Activated T-helper 17 cell treated with anti-CD3 and anti-CD28 coated beads, Interleukin-2, amount 50 U/mL, for 72 hours (primary cell): ENCODE measurements around the gene SLC15A5. TPM values are rescaled to one million over a fixed set of nuclear protein-coding genes. Genes with fewer than 3 reads are reported as not detected.

ENCODE experiments used
- ATAC-seq: fragments of 150-1000 bp; cut with Tn5 transposase; replicated peaks from 2 replicates; pipeline ENCODE4 v1.10.0; 2021; ENCODE audit warnings: mild to moderate bottlenecking, moderate library complexity
- H3K27ac Mint-ChIP-seq: one replicate; pipeline ENCODE4 v1.8.0; 2022; ENCODE audit warnings: mixed read lengths
- H3K27me3 Mint-ChIP-seq: one replicate; pipeline ENCODE4 v1.8.0; 2022; ENCODE audit warnings: mixed read lengths
- H3K36me3 Mint-ChIP-seq: one replicate; pipeline ENCODE4 v1.8.0; 2022; ENCODE audit warnings: low read depth, mild to moderate bottlenecking, mixed read lengths
- H3K4me1 Mint-ChIP-seq: one replicate; pipeline ENCODE4 v1.8.0; 2022; ENCODE audit warnings: mixed read lengths
- H3K4me3 Mint-ChIP-seq: one replicate; pipeline ENCODE4 v1.8.0; 2022; ENCODE audit warnings: mild to moderate bottlenecking, mixed read lengths
- H3K9me3 Mint-ChIP-seq: one replicate; pipeline ENCODE4 v1.8.0; 2022; ENCODE audit warnings: mixed read lengths
- total RNA-seq, 2 donors: library from RNA; stranded (reverse); gene quantifications; one replicate each; pipeline ENCODE4 v1.2.3, GENCODE V29; 2022

The SLC15A5 gene
- total RNA-seq, 2 donors from 2014 or later: not detected

DNA sequence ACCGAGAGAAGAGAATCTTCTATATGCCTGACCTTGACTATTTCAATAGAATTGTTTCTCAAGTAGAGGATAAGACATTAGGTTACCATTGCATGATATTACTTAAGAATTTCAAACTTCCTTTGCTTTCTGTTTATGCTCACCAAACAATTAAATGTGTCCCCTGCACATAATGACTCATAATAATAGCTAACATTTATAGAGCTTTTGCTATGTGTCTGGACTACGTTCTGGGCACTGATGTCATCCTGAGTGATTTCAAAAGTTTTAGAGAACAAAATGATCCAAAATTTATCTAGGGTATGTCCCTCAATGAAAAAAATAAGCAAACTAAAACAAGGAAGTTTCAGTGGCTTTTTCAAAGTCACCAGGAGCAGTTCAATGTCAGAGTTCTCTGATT lies 38.8 kb downstream of the SLC15A5 start:
- ATAC-seq: no peak
- H3K36me3 Mint-ChIP-seq: no peaks in the 10 kb centered on the region
- H3K27me3 Mint-ChIP-seq: no peaks in the 10 kb centered on the region
- H3K9me3 Mint-ChIP-seq: no peaks in the 10 kb centered on the region
- H3K4me1 Mint-ChIP-seq: no peaks in the 10 kb centered on the region
- H3K27ac Mint-ChIP-seq: no peak overlapping the region
- no peak overlapping the region for H3K4me3 Mint-ChIP-seq

DNA sequence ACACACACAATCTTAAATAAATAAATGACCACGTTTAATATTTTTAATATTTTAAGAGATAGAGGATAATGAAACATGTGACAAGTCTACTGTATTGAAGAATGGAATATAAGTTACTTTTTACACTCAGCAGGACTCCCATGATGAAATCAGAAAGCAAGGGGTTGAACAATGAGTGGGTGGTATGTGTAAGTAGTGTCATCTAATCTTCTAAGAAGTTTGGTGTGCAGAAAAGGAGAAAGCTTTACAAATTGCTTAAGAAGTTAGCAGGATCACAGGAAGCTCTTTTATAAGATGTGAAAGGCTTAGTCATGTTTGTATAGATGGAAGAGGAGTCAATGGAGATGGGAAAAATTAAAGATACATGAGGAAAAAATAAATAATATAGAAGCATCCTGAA lies 47.8 kb downstream of the SLC15A5 start:
- ATAC-seq: no peak
- Mint-ChIP-seq H3K9me3 (peaks cover 10% of the 10 kb centered on the region), H3K27ac (no peak overlapping the region), H3K36me3 (no peaks in the 10 kb centered on the region), H3K4me1 (no peaks in the 10 kb centered on the region), H3K27me3 (no peaks in the 10 kb centered on the region), H3K4me3 (no peak overlapping the region)

DNA sequence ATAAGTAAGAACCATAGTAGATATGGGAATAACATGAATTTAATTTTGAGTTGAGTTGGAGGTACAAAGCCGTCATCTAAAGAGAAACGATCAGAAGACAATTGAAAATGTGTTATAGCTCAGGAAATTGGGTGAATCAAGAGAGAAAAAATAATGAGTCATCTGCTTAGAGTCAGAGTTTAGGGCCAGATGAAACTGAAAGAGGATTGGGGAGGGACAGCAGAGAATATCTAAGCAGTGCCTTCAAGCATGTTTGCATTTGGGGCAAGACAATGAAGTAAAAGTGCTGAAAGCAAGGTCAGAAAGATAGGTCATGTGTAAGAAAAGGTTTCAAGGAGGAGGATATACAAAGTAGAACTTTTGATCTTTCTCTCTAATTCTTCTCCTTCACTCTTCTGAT lies 49.4 kb downstream of the SLC15A5 start:
- Mint-ChIP-seq H3K27ac (no peak overlapping the region), H3K4me1 (no peaks in the 10 kb centered on the region), H3K4me3 (no peak overlapping the region), H3K9me3 (peaks cover 10% of the 10 kb centered on the region), H3K27me3 (no peaks in the 10 kb centered on the region), H3K36me3 (no peaks in the 10 kb centered on the region)
- ATAC-seq: no peak

DNA sequence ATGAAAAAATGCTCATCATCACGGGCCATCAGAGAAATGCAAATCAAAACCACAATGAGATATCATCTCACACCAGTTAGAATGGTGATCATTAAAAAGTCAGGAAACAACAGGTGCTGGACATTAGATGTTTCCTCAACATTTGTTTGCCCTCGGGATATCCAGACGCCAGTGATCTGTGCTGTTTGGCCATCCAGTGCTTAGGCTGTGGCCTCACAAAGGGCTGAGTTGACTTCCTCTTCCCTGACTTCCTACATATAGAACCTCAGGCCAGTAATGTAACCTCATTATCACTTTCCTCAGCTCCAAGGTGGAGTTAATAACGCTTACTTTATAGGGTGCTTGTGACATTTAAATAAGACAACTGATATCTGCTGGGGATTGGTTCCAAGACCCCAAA lies 51.8 kb downstream of the SLC15A5 start:
- no peak overlapping the region for H3K27ac Mint-ChIP-seq
- peaks cover 3% of the 10 kb centered on the region for H3K9me3 Mint-ChIP-seq
- no peaks in the 10 kb centered on the region for H3K27me3 Mint-ChIP-seq
- no peaks in the 10 kb centered on the region for H3K36me3 Mint-ChIP-seq
- no peak overlapping the region for H3K4me3 Mint-ChIP-seq
- no peaks in the 10 kb centered on the region for H3K4me1 Mint-ChIP-seq
- no peak for ATAC-seq

DNA sequence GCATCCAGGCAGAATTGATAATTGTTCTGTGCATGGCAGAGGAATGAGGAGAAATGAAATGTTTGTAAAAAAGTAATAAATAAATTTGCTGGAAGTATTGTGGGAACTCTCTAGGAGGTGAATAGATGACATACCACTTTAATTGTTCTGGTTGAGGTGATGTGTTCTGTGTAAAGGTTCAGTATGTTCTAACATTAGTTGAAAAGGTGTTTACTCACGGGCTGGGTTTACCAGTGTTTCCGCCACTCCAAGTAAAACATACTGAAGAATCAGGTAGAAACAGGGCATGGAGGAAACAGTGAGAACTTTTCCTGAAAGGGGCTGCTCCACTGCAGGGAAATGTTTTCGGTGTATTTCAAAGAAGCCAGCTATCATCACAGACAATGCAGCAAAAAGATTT lies 53.3 kb downstream of the SLC15A5 start:
- H3K36me3 Mint-ChIP-seq: no peaks in the 10 kb centered on the region
- H3K9me3 Mint-ChIP-seq: peaks cover 3% of the 10 kb centered on the region
- H3K27me3 Mint-ChIP-seq: no peaks in the 10 kb centered on the region
- no peak overlapping the region for H3K4me3 Mint-ChIP-seq
- H3K4me1 Mint-ChIP-seq: no peaks in the 10 kb centered on the region
- no peak for ATAC-seq
- no peak overlapping the region for H3K27ac Mint-ChIP-seq

DNA sequence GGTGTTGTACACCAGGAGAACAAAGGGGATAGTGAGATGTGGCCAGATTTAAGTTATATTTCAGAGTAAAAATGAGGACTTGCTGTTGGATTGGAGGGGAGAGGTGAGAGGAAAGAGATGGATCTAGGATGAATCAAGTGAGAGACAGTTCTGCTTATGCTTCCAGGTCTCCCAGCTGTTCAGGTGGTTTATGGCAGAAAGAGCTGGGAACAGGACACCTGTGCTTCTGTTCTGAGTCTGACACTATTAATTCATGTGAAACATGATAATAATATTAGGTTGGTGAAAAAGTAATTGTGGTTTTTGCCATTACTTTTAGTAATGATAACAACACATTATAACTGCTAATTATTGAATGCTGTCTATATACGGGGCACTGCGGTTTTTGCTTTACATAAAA lies 55.7 kb downstream of the SLC15A5 start:
- Mint-ChIP-seq H3K9me3 (peaks cover 3% of the 10 kb centered on the region), H3K27me3 (no peaks in the 10 kb centered on the region), H3K27ac (no peak overlapping the region), H3K4me3 (no peak overlapping the region), H3K36me3 (no peaks in the 10 kb centered on the region), H3K4me1 (no peaks in the 10 kb centered on the region)
- ATAC-seq: no peak

DNA sequence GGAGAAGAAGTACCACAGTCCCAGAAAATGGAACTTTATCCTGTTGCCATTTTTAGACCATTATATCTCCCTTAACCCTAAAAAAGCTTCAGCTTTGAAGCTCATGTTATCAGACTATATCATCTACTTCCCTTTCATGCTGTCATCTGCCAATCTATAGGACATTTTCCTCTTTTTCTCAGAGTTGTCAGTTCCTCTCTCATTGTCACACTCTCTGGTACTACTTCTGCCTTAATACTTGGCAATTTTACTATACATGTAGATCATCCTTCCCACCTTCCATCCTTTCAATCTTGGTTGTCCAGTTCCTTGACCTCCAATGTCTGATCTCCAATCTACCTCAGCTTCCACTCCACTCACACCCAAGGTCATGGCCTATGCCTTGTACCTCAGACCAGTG lies 57.4 kb downstream of the SLC15A5 start:
- Mint-ChIP-seq H3K36me3 (no peaks in the 10 kb centered on the region), H3K9me3 (no peaks in the 10 kb centered on the region), H3K27ac (no peak overlapping the region), H3K4me1 (no peaks in the 10 kb centered on the region), H3K27me3 (no peaks in the 10 kb centered on the region), H3K4me3 (no peak overlapping the region)
- ATAC-seq: no peak

DNA sequence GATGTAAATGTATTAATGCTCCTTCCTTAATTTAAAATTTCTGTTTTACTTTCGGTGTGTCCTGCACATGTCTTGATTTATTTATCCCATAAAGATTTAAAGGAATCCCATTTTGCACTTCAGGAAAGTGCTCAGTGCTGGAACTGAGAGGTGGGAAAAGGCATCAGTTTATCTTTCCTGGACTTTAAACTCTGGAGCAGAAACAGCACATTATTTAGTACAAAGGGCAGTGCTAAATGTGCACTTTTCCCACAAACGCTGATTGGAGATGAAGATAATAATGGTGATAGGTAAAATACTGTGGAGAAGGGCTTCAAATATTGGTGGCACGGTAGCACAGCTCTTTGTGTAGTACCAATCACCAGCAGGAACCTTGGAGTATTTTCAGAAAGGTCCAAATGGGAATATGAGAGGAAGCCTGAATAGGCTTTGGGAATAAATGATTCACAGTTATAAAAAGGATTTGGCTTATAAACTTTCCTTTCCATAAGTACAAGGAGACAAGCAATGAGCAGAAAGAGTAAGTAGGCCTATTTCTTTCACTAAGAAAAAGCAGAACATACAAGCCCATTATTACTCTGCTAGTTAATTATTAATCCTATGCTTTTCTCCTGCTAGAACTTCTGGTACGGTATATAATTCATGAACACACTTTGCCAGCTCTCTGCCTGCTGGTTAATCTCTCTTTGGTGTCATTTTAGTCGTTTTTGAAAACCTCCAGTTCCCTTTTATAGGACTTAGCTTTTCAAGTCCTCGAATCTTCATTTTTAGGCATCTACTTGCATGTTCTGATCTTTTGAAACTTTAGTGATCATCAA lies 58.3 kb downstream of the SLC15A5 start:
- no peaks in the 10 kb centered on the region for H3K27me3 Mint-ChIP-seq
- no peaks in the 10 kb centered on the region for H3K9me3 Mint-ChIP-seq
- no peak for ATAC-seq
- H3K4me1 Mint-ChIP-seq: no peaks in the 10 kb centered on the region
- H3K4me3 Mint-ChIP-seq: no peak overlapping the region
- H3K36me3 Mint-ChIP-seq: no peaks in the 10 kb centered on the region
- no peak overlapping the region for H3K27ac Mint-ChIP-seq

DNA sequence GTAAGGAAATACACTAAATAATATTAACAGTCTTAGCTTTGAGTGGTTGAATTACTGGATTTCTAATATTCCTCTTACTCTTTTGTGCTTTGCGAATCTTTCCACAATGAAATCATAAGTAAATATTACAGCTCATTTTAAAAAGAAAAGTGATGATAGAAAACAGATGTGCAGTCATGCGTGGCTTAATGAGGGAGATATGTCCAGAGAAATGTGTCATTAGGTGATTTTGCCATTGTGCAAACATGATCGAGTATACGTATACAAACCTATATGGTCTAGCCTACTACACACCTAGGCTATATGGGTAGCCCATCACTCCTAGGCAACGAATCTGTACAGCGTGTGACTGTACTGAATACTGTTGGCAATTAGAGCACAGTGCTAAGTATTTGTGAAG lies 59.3 kb downstream of the SLC15A5 start:
- no peak overlapping the region for H3K4me3 Mint-ChIP-seq
- H3K36me3 Mint-ChIP-seq: no peaks in the 10 kb centered on the region
- H3K9me3 Mint-ChIP-seq: no peaks in the 10 kb centered on the region
- ATAC-seq: no peak
- no peaks in the 10 kb centered on the region for H3K4me1 Mint-ChIP-seq
- H3K27me3 Mint-ChIP-seq: no peaks in the 10 kb centered on the region
- H3K27ac Mint-ChIP-seq: no peak overlapping the region

DNA sequence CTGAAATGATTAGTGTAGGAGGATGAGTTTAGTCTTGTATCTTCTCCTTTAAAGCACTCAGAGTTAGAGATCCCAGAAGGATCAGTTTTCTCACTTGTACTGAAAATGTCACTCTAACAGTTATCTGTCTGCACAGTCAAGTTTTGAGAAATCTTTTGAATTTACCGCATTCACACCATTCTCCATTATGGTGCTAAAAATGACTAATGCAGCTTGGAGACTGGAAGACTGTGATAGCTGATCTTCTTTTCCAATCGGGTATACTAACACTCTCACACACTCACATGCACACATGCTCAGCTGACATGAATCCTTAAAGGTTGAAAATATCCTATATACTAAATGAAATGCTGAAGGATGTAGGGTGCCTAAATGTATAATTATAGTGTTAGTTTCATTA lies 65.8 kb downstream of the SLC15A5 start:
- H3K4me1 Mint-ChIP-seq: no peaks in the 10 kb centered on the region
- H3K36me3 Mint-ChIP-seq: no peaks in the 10 kb centered on the region
- no peak overlapping the region for H3K4me3 Mint-ChIP-seq
- no peaks in the 10 kb centered on the region for H3K27me3 Mint-ChIP-seq
- no peaks in the 10 kb centered on the region for H3K9me3 Mint-ChIP-seq
- no peak for ATAC-seq
- H3K27ac Mint-ChIP-seq: no peak overlapping the region

DNA sequence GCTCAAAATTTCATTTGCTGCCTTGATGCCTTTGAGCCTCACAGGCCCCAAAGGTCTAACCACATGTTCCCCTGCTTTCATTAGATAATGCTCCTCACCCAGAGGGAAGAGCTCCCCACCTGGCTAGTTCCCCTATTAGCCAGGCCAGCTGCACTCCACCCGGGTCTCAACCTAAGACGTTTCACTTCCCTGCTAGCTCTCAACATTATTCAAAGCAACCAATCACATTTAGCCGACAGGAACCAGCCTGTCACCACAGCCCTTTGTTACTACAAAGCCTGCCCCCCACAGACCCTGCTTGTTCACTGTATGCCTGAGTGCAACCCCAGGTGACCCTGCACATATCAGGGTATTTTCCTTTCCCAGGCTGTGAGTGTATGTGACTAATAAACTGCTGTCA lies 78.6 kb downstream of the SLC15A5 start:
- Mint-ChIP-seq H3K4me3 (no peak overlapping the region), H3K27me3 (no peaks in the 10 kb centered on the region), H3K27ac (no peak overlapping the region), H3K4me1 (no peaks in the 10 kb centered on the region), H3K9me3 (peaks cover 8% of the 10 kb centered on the region), H3K36me3 (no peaks in the 10 kb centered on the region)
- no peak for ATAC-seq

DNA sequence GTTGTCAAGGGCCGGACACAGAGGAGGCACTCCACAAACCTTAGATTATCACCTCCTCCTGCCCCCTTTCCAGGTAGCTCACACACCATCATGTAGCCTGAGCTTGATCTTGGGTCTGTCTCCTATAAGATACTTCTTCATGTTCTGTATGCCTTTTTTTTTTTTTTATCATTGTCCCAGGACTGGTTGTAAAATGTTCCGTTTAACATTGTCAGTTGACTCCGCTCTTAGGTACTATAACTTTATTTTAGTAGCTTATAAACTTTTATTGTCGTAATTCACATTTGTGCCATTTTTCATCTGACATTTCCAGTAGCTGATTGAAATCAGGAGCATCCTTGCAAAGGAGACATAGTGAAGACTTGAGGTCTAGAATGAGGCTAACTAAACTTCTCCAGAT lies 79.9 kb downstream of the SLC15A5 start:
- H3K4me1 Mint-ChIP-seq: no peaks in the 10 kb centered on the region
- no peaks in the 10 kb centered on the region for H3K27me3 Mint-ChIP-seq
- H3K4me3 Mint-ChIP-seq: no peak overlapping the region
- no peak for ATAC-seq
- peaks cover 8% of the 10 kb centered on the region for H3K9me3 Mint-ChIP-seq
- H3K36me3 Mint-ChIP-seq: no peaks in the 10 kb centered on the region
- no peak overlapping the region for H3K27ac Mint-ChIP-seq

DNA sequence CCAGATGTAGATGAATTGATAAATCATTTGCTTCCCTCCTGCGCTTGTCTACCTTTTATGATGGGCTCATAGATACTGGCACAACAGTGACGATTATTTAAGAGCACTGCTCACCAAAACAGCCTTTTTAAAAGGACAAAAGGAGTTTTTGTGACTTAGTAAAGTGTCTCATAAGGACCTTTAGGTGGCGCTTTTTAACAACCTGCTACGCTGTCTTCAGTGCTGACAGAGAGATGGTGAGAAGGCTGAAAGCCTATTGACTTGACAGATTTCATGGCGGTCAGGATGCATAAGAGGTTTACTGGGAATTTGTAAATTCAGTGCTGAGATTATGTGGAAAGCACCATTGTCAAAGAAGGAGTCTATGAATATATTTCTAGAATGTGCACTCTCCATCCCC lies 87.6 kb downstream of the SLC15A5 start:
- no peak overlapping the region for H3K4me3 Mint-ChIP-seq
- ATAC-seq: no peak
- no peak overlapping the region for H3K27ac Mint-ChIP-seq
- no peaks in the 10 kb centered on the region for H3K27me3 Mint-ChIP-seq
- H3K9me3 Mint-ChIP-seq: peaks cover 4% of the 10 kb centered on the region
- no peaks in the 10 kb centered on the region for H3K36me3 Mint-ChIP-seq
- H3K4me1 Mint-ChIP-seq: no peaks in the 10 kb centered on the region

DNA sequence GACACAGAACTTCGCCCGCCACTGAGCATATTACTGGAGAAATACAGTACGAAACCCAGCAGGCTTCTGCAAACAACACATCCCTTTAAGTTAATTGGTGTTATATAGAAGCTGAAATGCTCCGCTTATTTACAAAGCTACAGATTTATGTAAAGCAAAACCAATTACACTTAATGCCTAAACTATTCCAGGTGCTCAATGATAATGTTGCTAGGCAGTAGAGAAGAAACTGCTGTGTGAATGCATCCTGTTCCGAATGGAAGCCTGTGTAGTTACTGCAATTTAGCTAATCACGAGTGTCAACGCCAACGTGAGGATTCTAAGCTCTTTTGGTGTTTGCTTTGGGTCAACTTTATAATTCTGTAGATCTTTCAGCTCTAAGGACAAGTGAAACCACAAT lies 89.8 kb downstream of the SLC15A5 start:
- ATAC-seq: no peak
- Mint-ChIP-seq H3K36me3 (no peaks in the 10 kb centered on the region), H3K27me3 (no peaks in the 10 kb centered on the region), H3K27ac (no peak overlapping the region), H3K4me3 (no peak overlapping the region), H3K9me3 (peaks cover 10% of the 10 kb centered on the region), H3K4me1 (no peaks in the 10 kb centered on the region)

DNA sequence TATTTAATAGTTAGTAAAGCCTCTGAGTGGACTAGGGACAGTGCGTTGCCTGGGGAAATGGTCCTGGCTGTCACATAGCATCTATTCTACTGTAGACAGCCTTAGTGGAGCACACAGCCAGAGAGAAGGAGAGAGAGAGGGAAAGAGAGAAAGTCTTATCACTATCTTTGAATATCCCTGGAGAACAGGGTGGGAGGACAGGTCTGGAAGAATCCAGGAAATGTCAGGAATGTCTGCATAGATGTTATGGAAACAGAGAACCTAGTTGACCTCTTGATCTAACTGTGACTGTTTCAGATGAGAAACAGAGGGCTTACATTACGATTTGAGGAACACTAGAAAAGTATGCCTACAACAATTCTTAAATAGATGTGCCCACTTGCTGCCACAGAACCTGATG lies 92.8 kb downstream of the SLC15A5 start:
- Mint-ChIP-seq H3K27me3 (no peaks in the 10 kb centered on the region), H3K27ac (no peak overlapping the region), H3K4me1 (no peaks in the 10 kb centered on the region), H3K4me3 (no peak overlapping the region), H3K36me3 (no peaks in the 10 kb centered on the region), H3K9me3 (peaks cover 10% of the 10 kb centered on the region)
- ATAC-seq: no peak

DNA sequence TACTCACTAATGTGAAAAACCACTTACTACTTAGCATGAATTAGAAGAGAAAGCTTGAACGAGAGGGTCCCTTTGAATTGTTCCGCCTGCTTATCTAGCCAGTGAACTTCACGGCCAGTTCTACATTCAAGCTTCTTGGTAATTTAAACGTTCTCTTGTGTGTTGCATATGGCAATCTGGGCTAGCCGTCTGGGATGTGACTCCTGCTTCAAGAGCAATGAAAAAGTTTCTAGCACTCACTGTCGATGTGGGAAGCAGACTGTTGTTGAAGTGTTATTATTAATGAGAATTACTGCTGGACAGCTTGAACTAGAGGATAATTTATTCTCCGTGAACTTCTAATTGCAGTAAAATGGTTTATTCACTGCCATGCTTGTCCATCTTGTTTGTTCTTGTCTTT lies 93.9 kb downstream of the SLC15A5 start:
- no peaks in the 10 kb centered on the region for H3K4me1 Mint-ChIP-seq
- H3K27ac Mint-ChIP-seq: no peak overlapping the region
- H3K9me3 Mint-ChIP-seq: peaks cover 10% of the 10 kb centered on the region
- ATAC-seq: no peak
- H3K27me3 Mint-ChIP-seq: no peaks in the 10 kb centered on the region
- H3K4me3 Mint-ChIP-seq: no peak overlapping the region
- no peaks in the 10 kb centered on the region for H3K36me3 Mint-ChIP-seq
